SK-N-SH (cell line): ENCODE measurements around the gene GRIN1. TPM values are rescaled to one million over a fixed set of nuclear protein-coding genes. Genes with fewer than 3 reads are reported as not detected.

ENCODE experiments used
- CTCF ChIA-PET: fragments of 300-600, 350-600 bp; formaldehyde crosslinking; extraction: SDS; loops from one replicate; lab custom pipeline; 2021; lab: Yijun Ruan, JAX
- POLR2A ChIA-PET: fragments of 350-600 bp; sonication (Branson Sonifier 250); formaldehyde crosslinking; extraction: SDS; loops from one replicate; lab custom pipeline; 2020; ENCODE audit warnings: antibody characterized with exemption, inconsistent platforms; lab: Yijun Ruan, JAX
- DNase-seq: peaks from one replicate; pipeline ENCODE4 v3.0.0; 2012
- H2AFZ ChIP-seq: fragments of 200-600 bp; sonication (generic); 2 replicates; pipeline ENCODE4 v1.8.1; 2016; ENCODE audit warnings: antibody characterized with exemption, mild to moderate bottlenecking, low read depth
- H3F3A ChIP-seq: fragments of 200-600 bp; sonication (generic); replicated peaks from 2 replicates; pipeline ENCODE3; 2016; ENCODE audit warnings: antibody characterized with exemption, mild to moderate bottlenecking; ENCODE audit not compliant: insufficient read depth
- H3K27ac ChIP-seq, 2 experiments: fragments of 200-500 bp in 1 of 2; fragments of 200-600 bp in 1 of 2; sonication (Bioruptor generic) in 1 of 2; sonication (generic), shearing (Covaris generic) in 1 of 2; 2 replicates each; pipeline versions ENCODE4 v1.5.1 to v1.6.1; 2014 to 2016; ENCODE audit warnings: low read depth in 2 of 2, inconsistent platforms in 1 of 2, low read length in 1 of 2, mild to moderate bottlenecking in 1 of 2, mixed read lengths in 1 of 2
- H3K27me3 ChIP-seq: fragments of 200-600 bp; sonication (generic), shearing (Covaris generic); 2 replicates; pipeline ENCODE4 v1.6.1; 2016; ENCODE audit warnings: mixed run types; ENCODE audit not compliant: insufficient read depth
- H3K36me3 ChIP-seq, 2 experiments: fragments of 200-500 bp in 1 of 2; fragments of 200-600 bp in 1 of 2; sonication (Bioruptor generic) in 1 of 2; sonication (generic) in 1 of 2; replicated peaks in 1 of 2; 2 replicates each; pipeline versions ENCODE3 to v1.5.1; 2014 to 2016; ENCODE audit warnings: low read length in 1 of 2, mild to moderate bottlenecking in 1 of 2; ENCODE audit not compliant: insufficient read depth in 2 of 2, control insufficient read depth in 1 of 2
- H3K4me1 ChIP-seq, 2 experiments: fragments of 200-500 bp in 1 of 2; fragments of 200-600 bp in 1 of 2; sonication (Bioruptor generic) in 1 of 2; sonication (generic), shearing (Covaris generic) in 1 of 2; 2 replicates each; pipeline versions ENCODE4 v1.5.1 to v1.6.1; 2014 to 2016; ENCODE audit warnings: low read depth in 1 of 2, low read length in 1 of 2, mixed run types in 1 of 2; ENCODE audit not compliant: insufficient read depth in 2 of 2, control insufficient read depth in 1 of 2
- H3K4me2 ChIP-seq: fragments of 200-600 bp; sonication (generic), shearing (Covaris generic); 2 replicates; pipeline ENCODE4 v1.6.1; 2017; ENCODE audit warnings: mixed run types
- H3K4me3 ChIP-seq, 2 experiments: fragments of 200-500 bp in 1 of 2; fragments of 200-600 bp in 1 of 2; sonication (Bioruptor generic) in 1 of 2; sonication (generic), shearing (Covaris generic) in 1 of 2; 2 replicates each; pipeline versions ENCODE4 v1.5.1 to v1.8.1; 2014 to 2016; ENCODE audit warnings: low read depth in 2 of 2, inconsistent platforms in 1 of 2, low read length in 1 of 2, mild to moderate bottlenecking in 1 of 2, mixed read lengths in 1 of 2, moderate library complexity in 1 of 2
- H3K79me2 ChIP-seq: fragments of 200-600 bp; sonication (generic); 2 replicates; pipeline ENCODE4 v1.8.1; 2017; ENCODE audit warnings: mild to moderate bottlenecking; ENCODE audit not compliant: insufficient read depth
- H3K9ac ChIP-seq: fragments of 200-600 bp; sonication (generic); 2 replicates; pipeline ENCODE4 v1.6.1; 2017; ENCODE audit warnings: mixed run types
- H3K9me2 ChIP-seq: fragments of 200-600 bp; sonication (generic); 2 replicates; pipeline ENCODE4 v1.6.1; 2017; ENCODE audit warnings: mixed run types
- H3K9me3 ChIP-seq: fragments of 200-600 bp; sonication (generic); 2 replicates; pipeline ENCODE4 v1.6.1; 2017; ENCODE audit warnings: mixed run types, mild to moderate bottlenecking, moderate library complexity
- H4K20me1 ChIP-seq: fragments of 200-600 bp; sonication (generic); 2 replicates; pipeline ENCODE4 v1.6.1; 2017; ENCODE audit warnings: mild to moderate bottlenecking, mixed run types; ENCODE audit not compliant: insufficient read depth
- CTCF ChIP-seq: fragments of 200-600 bp; sonication (generic); IDR thresholded peaks from 2 replicates; pipeline ENCODE4 v1.6.1; 2017; ENCODE audit warnings: antibody characterized with exemption, mild to moderate bottlenecking, moderate library complexity
- FOXM1 ChIP-seq: IDR thresholded peaks from 2 replicates; pipeline ENCODE4 v1.4.0; 2012; ENCODE audit warnings: low read depth, mild to moderate bottlenecking
- RAD21 ChIP-seq: IDR thresholded peaks from 2 replicates; pipeline ENCODE4 v1.6.1; 2012; ENCODE audit warnings: mild to moderate bottlenecking, low read length
- REST ChIP-seq: IDR thresholded peaks from 2 replicates; pipeline ENCODE4 v1.6.1; 2012; ENCODE audit warnings: mild to moderate bottlenecking, low read depth, low read length, moderate library complexity
- WGBS: methylation state at CpG from one replicate; pipeline ENCODE4 v1.1.6; 2017; ENCODE audit warnings: low lambda C conversion rate; 5-methylcytosine and 5-hydroxymethylcytosine counted together
- polyA plus RNA-seq, 3 experiments: library from polyadenylated mRNA; depleted of rRNA; stranded (reverse); fragments of >200 nt; gene quantifications; 2 replicates each; pipeline ENCODE4 v1.2.3, GENCODE V29; 2012
- TF ChIP-seq, protein P1 (sequence below): IDR thresholded peaks from 2 replicates; pipeline ENCODE4 v1.4.0; 2012; ENCODE audit warnings: low read depth

The GRIN1 gene
- polyA plus RNA-seq, 1 of the 3 experiments (the other 2 are of a cell fraction): not detected

GRCh38 chr9:137146527-137146918 is 7.6 kb downstream of the GRIN1 start:
- Histone ChIP-seq H3K36me3 (no peaks in the 10 kb centered on the region), H3F3A (no peaks in the 10 kb centered on the region), H3K4me1 (no peaks in the 10 kb centered on the region), H4K20me1 (no peaks in the 10 kb centered on the region), H3K9ac (no peak overlapping the region), H2AFZ (no peak overlapping the region), H3K4me2 (no peak overlapping the region), H3K9me3 (no peaks in the 10 kb centered on the region), H3K9me2 (no peaks in the 10 kb centered on the region), H3K27ac (no peak overlapping the region), H3K27me3 (no peaks in the 10 kb centered on the region), H3K79me2 (no peaks in the 10 kb centered on the region), H3K4me3 (no peak overlapping the region)
- 69% methylated on average over 9 of the region's 9 CpGs for WGBS
- TF ChIP-seq, protein P1, sequence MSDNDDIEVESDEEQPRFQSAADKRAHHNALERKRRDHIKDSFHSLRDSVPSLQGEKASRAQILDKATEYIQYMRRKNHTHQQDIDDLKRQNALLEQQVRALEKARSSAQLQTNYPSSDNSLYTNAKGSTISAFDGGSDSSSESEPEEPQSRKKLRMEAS: no peak
- TF ChIP-seq REST: peak; percentile 84
- ChIA-PET POLR2A (no interaction called here), CTCF (interaction anchor here (1.9 kb wide), 1 partner anchor 10 kb away, joined by 5 read pairs; no protein-coding TSS in a partner anchor)
- DNase-seq: no peak

DNA sequence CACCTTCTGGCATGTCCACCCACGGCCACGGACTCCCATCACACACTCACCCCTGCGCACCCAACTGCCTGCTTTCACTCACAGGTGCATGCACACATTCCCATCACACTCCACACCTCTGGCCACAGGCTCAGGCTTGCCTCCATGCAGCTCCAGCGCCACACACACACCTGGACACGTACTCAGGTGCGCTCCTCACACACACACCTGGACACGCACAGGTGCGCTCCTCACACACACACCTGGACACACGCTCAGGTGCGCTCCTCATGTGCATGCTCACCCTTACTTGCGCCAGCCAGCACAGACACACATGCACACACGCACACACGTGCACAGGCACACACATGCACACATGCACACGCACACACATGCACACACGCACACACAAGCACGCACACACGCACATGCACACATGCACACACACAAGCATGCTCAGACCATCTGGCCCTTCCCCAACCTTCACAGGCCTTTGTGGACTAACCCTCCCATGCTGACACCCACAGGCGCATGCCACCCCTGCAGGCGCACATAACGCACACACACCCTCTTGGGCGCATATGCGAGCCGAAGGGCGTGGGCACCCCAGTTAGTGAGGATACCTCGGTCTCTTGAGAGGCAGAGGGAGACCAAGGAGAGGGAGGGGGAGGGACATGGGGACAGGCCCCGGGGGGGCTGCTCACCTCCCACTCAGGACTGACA is 8.3 kb downstream of the GRIN1 start:
- Histone ChIP-seq H3K9ac (no peak overlapping the region), H3K4me1 (no peaks in the 10 kb centered on the region), H4K20me1 (no peaks in the 10 kb centered on the region), H3K9me3 (no peaks in the 10 kb centered on the region), H3F3A (no peaks in the 10 kb centered on the region), H3K4me3 (no peak overlapping the region), H3K9me2 (no peaks in the 10 kb centered on the region), H3K4me2 (no peak overlapping the region), H3K27me3 (no peaks in the 10 kb centered on the region), H3K27ac (no peak overlapping the region), H3K36me3 (no peaks in the 10 kb centered on the region), H2AFZ (no peak overlapping the region), H3K79me2 (no peaks in the 10 kb centered on the region)
- DNase-seq: no peak
- CTCF ChIA-PET: interaction anchor here (1.9 kb wide), 1 partner anchor 10 kb away, joined by 5 read pairs; no protein-coding TSS in a partner anchor
- WGBS: 84% methylated on average over 26 of the region's 26 CpGs
- POLR2A ChIA-PET: no interaction called here
- TF ChIP-seq RAD21 (no peak), CTCF (no peak), FOXM1 (no peak)
- TF ChIP-seq, protein P1: no peak
